Upper lobe of left lung (tissue), 4 donors: ENCODE data around the gene CLMN.

ENCODE experiments used
- CTCF ChIP-seq, 6 experiments: fragments of 450-650 bp in 4 of 6; fragments of 200-600 bp in 2 of 6; sonication (generic) in 2 of 6; IDR thresholded peaks; one replicate each; pipeline ENCODE4 v1.5.1; 2016 to 2019; ENCODE audit warnings: antibody characterized with exemption in 6 of 6
- EP300 ChIP-seq, 4 donors: sonication (generic); formaldehyde crosslinking; IDR thresholded peaks; one replicate each; pipeline ENCODE4 v1.5.1; 2017; ENCODE audit warnings: antibody characterized with exemption in 4 of 4, control low read depth in 2 of 4
- POLR2AphosphoS5 ChIP-seq, 2 donors: sonication (generic); formaldehyde crosslinking; IDR thresholded peaks; one replicate each; pipeline ENCODE4 v1.5.1; 2017; ENCODE audit warnings: antibody characterized with exemption in 2 of 2

GRCh38 chr14:95191445-95192199, 128.1 kb downstream of the CLMN start:
- TF ChIP-seq CTCF (IDR thresholded peaks at IDR 0.05) (no peak), EP300 (IDR thresholded peaks at IDR 0.05) (no peak), POLR2AphosphoS5 (IDR thresholded peaks at IDR 0.05) (no peak)
